ENCODE data around the gene PEX5. TPM values are rescaled to one million over a fixed set of nuclear protein-coding genes. Genes with fewer than 3 reads are reported as not detected.
A peak's percentile ranks its signal among the peaks of the same experiment; 100 is the strongest.

PEX5 gene
- total RNA-seq (2014; rRNA removed; shearing (Covaris generic)) = 34.8 and 41.2 TPM in 2 replicates

DNA sequence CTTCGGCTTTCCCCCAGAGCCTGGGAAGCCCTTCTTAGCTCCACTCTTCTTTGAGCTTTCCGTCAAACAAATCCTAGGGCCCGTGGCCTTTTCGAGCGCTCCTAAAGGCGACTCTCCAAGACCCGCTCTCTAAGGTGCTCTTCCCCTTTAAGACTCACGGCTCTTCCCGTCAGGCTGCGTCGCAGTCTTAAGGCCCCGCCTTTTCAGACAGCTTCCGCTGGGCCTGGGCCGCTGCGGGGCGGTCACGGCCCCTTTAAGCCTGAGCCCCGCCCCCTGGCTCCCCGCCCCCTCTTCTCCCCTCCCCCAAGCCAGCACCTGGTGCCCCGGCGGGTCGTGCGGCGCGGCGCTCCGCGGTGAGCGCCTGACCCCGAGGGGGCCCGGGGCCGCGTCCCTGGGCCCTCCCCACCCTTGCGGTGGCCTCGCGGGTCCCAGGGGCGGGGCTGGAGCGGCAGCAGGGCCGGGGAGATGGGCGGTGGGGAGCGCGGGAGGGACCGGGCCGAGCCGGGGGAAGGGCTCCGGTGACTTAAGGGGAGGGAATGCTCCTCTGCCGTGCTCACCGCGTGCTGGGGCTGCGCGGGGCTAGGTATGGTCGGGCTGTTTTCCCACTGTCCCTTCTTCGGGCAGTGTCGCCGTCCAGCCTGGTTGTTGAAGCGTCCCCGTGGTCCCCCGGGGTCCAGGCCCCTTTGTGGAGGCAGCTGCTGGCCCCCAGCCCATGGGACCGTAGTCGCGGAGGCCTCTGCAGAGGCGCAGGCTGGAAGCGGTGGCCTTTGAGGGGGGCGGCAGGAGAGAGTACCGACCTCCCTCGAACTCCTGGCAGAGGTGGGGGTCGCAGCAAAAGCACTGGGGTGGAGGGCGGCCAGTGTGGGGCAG, at the start of gene PEX5:
PEX5 (plus strand) TSS at position 289 of the 870 bp plus-strand sequence. CDS start 692 bp downstream, outside the sequence.
- peak; percentile 92 for DNase-seq (ENCODE audit: low spot score)

DNA sequence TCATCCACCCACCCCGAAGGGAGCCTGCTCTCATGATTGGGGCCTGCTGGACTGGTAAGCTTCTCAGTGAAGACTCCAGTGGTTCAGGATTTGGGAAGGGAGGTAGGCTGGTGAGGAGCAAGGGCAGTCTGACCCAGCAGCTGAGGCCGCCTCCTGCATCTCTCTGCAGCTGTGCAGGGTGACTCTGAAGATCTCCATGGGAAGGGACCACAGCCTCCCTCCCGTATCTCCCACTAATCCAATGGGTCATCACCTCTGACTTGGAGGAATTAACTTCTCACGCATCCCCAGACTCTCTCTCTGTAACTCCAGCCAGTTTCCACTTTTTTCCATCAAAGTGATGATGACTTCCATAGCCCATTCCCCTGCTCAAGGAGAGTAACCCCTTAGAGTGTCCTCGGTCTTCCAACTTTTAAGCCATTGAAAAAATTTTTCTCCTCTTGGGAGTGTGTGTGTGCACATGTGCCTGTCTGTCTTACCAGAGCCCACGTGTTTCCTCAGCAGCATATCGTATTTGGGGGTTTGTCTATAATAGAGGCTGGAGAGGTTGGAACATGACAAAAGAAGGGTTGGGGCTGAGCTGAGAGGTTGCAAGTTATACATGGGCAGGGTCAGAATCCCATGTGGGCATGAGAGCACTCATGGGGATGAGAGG, 48.0 kb upstream of the PEX5 start:
- DNase-seq (ENCODE audit: low spot score) = no peak

DNA sequence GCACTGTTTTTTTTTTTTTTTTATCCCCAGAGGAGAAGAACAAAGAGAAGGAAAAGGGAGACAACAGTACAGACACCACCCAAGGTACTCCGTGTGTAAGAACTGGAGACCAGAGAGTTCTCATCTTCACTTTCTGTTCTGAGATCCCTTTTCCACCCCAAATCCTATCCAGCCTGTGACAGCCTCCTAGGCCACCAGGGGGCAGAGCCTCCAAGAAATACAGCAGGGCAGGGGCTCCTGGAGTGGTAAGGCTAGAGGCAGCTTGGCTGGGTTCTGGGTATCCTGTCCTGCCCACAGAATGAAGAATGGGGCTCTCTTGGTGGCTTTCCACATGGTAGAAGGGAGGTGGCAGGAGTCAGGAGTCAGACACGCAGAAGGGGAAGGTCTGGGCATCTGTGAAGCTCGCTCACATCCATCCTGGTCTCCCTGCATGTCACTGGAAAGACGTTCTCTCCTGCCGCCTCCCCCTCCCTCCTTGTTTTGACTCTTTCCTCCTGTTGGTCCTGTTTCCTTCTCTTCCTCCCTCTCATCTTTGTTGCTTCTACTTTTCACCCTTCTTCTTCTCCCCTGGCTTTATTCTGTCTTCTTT, 47.3 kb upstream of the PEX5 start:
- peak; percentile 60 for DNase-seq (ENCODE audit: low spot score)

DNA sequence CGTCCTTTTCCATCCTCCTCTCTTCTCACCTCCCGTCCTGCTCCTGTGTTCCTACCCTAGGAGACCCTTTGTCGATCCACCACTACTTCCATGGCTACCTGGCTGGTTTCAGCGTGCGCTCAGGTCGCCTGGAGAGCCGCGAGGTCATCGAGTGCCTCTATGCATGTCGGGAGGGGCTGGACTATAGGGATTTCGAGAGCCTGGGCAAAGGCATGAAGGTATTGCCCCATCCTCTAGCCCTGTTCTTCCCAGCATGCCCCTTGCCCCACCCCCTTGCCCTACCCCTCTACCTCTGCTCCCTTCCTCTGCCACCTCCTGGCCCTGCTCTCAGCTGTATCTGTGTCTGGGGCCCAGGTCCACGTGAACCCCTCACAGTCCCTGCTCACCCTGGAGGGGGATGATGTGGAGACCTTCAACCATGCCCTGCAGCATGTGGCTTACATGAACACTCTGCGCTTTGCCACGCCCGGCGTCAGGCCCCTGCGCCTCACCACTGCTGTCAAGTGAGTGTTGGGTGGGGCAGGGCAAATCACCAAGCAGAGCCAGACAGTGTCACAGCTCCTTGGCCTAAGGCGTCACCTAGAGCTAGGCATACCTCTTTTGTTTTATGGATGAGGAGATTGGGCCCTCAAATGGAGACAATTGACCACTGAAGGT, 46.5 kb upstream of the PEX5 start:
- DNase-seq (ENCODE audit: low spot score) = no peak

DNA sequence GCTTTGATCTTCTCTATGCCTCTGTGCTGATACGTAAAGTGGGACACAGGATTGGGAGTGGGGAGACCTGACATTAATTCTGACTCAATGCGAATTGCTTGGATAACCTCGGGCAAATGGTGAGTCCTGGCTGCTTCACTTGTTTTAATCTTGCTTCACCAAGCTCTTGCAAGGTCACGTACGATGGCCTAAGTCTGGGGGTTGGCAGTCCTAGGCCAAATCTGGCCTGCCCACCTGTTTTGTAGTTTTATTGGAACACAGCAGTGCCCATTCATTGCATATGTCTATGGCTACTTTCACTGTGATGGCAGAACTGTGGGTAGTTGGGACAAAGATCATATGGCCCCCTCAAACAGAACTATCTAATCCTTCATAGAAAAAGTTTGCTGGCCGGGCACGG, 45.9 kb upstream of the PEX5 start:
- DNase-seq (ENCODE audit: low spot score) = no peak

DNA sequence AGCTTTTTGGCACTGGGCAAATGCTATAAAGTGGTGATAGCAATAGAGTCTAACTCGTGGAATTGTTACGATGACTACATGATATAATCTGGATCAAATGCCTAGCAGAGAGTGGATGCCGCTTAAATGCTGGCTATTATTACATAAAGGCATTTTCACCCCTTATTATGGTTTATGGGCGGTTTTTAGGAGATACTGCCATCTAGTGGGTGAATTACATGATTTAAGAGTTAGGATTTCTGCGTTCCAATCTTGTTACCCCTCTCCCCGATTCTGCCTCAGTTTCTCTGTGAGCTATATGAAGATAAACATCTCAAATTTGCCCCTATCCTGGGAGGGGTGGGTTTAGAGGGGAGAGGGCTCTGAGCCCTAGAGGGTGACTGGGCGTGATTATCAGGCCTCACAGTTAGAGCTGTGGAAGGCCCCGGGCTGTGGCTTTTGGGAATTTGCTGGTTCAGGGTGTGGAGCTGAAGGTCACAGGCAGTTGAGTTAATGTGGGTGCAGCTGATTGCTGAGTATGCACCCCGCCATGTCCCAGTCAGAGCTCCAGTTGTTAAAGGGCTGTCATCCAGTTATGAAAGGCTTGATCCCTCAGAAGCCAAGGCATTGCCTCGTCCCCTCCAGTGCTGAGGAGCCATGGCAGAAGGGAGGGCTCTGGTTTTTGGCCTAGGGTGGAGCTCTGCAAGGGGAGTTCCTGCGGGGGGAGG, 44.9 kb upstream of the PEX5 start:
- DNase-seq (ENCODE audit: low spot score) = peak; percentile 52

DNA sequence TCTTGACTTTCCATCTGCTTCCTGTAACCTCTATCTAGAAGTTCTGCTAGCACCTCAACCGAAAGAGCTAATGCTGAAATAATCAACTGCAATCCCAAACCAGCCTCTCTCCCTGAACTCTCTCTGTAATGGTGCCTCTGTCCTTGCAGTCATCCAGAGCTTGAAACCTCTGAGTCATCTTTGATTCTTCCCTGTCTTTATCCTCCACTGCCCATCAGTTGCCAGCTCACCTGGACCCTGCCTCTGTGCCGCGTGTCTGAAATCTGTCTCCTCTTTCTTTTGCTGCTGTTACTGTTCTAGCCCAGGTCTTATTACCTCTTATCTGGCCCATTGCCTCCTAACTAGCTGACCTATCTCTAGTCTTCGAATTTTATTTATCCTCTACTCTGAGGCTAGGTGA, 43.8 kb upstream of the PEX5 start:
- no peak for DNase-seq (ENCODE audit: low spot score)

DNA sequence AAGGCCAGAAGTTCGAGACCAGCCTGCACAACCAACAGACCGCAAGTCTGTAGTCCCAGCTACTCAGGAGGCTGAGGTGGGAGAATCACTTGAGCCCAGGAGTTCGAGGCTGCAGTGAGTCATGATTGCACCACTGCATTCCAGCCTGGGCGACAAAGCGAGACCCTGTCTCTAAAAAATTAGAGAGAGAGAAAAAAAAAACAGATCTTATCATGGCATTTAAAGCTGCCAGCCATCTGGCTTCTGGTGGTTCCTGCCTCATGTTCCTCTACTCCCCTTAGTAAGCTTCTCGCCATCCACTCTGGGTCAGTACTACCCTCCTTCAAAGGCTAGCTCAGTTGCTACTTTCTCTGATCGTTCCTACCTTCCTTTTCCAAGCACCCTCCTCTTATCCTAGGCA, 43.3 kb upstream of the PEX5 start:
- DNase-seq (ENCODE audit: low spot score) = no peak

DNA sequence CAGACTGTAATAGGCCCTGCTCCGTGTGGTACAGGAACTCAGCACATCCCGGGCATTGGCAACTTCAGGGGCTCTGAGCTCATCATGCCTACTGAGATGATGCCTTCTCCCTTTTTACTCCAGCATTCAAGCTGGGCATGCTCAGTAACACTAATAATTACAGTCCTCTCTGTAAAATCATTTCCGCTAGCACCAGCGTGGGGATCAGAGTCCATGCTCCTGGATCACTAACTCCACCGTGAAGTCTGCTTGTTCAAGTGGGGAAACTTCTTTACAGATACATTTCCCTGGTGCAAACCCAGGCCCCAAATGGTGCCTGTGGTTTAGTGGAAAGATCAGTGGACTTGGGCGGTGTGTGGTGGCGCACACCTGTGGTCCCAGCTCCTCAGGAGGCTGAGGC, 42.6 kb upstream of the PEX5 start:
- no peak for DNase-seq (ENCODE audit: low spot score)

DNA sequence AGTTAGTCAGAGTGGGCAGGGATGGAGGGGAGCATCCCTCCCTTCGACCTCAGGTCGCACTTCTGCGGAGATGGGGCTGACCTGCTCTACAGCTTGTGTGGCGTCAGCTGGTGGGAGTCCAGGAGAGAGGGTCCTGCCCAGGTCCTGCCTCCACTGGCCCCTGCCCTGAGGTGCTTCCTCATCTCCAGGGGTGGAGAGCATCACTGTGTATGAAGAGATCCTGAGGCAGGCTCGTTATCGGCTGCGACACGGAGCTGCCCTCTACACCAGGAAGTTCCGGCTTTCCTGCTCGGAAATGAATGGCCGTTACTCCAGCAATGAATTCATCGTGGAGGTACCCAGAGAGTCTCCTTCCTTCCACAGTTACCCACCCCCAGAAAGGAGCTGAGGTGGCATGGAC, 39.1 kb upstream of the PEX5 start:
- DNase-seq (ENCODE audit: low spot score) = no peak

DNA sequence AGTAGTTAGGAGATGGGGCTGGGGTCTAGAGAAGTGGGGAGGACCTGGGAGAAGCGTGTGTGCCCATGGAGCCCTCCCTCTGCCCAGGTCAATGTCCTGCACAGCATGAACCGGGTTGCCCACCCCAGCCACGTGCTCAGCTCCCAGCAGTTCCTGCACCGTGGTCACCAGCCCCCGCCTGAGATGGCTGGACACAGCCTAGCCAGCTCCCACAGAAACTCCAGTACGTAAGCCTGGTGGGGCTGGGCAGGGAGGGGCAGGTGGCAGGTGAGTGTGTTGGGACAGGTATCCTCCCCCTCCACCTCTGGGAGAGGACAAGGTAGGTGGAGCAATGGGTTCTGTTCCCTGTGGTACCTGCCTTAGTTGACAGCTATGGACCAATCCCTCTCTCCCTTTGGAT, 38.6 kb upstream of the PEX5 start:
- no peak for DNase-seq (ENCODE audit: low spot score)

DNA sequence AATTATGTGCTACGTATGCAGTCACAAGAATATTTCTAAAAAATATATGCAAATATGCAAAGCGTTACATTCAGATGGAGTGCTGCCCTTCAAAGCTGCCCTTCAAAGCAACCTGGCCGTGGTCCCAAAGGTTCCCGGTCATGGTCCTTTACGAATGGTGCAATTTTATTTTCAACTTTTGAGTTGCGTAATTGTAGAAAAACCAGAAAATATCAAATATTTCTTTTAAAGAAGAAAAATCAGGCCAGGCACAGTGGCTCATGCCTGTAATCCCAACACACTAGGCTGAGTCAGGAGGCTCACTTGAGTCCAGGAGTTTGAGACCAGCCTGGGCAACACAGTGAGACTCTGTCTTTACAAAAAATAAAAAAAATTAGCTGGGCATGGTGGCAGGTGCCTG, 38.0 kb upstream of the PEX5 start:
- no peak for DNase-seq (ENCODE audit: low spot score)

DNA sequence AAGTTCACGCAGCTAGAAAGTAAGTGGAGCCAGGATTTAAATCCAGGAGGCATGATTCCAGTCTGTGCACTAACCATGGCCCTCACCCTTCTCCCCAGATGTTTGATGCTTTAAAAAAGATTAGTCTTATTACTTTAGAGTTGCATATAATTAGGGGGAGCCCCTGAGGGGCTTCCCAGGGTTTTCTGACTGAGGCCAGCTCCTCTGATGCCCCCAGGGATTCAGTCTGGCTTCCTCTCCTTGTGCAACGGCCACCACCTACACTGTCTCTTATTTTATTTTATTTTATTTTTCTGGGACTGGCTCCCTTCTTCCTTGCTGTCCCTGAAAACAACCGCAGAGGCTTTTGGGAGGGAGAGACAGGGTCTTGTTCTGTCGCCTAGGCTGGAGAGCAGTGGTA, 36.7 kb upstream of the PEX5 start:
- no peak for DNase-seq (ENCODE audit: low spot score)

DNA sequence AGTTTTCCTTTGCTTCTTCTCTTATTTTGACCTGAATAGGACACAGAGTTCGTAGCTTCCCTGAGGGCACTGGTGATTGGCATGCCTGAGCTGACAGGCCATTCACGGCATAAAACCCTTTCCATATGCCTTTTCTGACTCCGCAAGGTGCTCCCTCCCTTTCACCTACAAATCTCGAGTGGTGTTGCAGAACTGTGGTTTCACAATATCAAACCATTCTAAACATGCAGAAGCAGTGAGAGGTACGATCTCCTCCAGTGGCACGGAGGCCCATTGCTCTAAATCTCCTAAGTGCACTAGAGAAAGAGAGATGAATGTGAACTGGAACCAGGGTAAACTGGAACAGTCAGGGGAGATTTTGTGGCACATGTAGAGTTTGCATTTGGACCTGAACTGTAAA, 35.4 kb upstream of the PEX5 start:
- no peak for DNase-seq (ENCODE audit: low spot score)

DNA sequence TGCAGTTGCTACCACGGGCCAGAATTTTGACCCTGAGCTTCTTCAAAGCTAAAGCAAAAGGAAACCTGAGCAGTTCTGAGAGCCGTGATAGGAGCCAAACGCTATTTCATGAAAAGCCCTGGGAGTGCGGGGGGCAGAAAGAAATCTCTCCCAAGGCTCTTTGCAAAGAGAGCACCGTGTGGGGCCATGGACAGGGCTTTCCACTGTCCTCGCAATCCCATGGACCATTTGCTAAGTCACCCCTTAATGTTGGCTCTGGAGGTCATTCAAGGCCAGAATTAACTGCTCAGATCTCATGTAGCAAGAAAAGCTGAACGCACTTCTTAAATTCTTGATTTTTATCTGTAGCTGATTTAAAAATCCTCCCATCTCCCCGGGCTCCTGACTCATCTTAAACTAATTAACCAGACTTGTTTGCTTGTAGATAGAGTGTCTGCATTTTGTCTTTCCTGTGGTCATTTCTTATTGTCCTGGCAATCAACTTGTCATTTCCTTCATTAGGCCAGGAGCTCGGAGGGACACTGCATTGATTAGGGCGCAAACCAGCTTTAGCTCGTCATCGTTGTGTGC, 34.5 kb upstream of the PEX5 start:
- no peak for DNase-seq (ENCODE audit: low spot score)

DNA sequence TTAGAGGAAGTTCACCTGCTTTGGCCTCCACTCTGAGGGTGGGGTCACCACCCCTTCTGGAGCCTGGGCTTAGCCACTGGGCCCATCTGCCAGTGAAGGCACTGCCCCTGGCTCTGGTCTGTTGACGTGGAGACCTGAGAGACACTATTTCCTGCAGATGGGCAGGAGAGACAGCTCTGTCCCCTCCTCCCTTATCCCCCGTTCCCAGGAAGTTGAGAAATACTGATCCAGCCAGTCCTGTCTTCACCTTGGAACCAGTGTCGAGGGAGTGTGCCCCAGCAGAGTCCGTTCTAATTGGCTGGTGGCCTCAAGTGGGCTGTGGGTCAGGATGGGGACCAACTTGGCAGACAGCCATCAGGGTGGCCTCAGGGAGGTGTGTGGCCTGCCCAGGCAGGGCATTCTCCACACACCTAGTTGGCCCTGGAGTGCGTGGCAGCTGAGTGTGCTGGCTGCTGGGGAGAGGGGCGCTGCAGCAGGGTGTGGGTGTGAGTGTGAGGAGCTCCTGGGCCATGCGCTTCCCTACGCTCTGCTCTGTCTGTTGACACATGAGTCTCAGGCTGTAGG, 33.9 kb upstream of the PEX5 start:
- DNase-seq (ENCODE audit: low spot score) = peak; percentile 64

DNA sequence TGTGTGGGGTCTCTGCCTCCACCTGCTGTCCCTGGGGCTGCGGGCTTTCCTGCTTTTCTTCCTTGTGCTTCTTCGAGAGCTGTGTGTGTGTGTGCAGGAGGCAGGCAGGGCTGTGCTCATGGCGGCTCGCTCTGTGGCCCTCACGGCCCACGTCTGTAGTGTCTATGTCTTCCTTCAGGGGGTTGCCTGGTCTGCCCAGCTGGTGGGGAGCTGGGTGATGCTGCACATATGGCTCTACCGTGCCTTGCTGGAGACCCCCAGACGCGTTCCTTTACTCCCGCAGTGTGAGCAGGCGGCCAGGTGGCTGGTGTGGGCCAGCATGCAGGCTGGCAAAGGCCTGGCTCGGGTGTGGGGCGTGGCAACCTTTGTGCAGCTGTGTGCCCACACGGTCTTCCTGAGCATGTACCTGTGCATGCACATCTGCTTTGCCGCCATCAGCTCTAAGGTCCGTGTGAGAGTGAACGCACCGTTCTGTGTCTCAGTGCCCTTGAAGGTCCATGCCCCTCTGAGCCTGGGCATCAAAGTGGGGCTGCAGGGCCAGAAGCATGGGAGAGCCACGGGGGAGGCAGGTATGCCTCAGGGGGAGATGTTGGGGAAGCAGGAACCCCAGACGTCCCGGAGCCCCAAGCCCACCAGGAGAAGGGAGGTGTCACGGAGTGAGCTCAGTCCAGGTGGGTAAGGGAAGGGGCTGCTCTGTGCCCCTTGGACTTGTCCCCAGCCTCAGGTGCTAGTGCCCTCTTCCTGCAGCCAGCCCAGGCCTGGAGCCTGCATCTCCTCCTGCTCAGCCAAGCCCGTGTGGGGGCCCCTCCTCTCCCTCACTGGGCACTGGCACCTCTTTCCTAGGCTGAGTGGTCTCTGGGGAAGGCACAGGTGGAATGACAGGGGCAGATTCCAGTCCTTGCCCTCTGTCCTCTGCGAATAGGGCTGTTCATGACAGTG, 33.0 kb upstream of the PEX5 start:
- no peak for DNase-seq (ENCODE audit: low spot score)

DNA sequence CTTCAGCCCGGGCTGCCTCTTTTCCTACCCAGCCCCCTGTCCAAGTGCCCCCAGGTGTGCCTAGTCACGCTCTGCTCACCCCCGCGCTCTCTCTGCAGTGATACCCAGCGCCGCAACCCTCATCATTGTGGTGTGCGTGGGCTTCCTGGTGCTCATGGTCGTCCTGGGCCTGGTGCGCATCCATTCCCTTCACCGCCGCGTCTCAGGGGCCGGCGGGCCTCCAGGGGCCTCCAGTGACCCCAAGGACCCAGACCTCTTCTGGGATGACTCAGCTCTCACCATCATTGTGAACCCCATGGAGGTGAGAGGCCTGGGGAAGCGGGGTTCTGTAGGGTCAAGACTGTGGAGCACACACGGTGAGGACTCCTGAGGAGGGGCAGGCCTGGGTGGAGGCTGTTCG, 32.1 kb upstream of the PEX5 start:
- DNase-seq (ENCODE audit: low spot score) = no peak

DNA sequence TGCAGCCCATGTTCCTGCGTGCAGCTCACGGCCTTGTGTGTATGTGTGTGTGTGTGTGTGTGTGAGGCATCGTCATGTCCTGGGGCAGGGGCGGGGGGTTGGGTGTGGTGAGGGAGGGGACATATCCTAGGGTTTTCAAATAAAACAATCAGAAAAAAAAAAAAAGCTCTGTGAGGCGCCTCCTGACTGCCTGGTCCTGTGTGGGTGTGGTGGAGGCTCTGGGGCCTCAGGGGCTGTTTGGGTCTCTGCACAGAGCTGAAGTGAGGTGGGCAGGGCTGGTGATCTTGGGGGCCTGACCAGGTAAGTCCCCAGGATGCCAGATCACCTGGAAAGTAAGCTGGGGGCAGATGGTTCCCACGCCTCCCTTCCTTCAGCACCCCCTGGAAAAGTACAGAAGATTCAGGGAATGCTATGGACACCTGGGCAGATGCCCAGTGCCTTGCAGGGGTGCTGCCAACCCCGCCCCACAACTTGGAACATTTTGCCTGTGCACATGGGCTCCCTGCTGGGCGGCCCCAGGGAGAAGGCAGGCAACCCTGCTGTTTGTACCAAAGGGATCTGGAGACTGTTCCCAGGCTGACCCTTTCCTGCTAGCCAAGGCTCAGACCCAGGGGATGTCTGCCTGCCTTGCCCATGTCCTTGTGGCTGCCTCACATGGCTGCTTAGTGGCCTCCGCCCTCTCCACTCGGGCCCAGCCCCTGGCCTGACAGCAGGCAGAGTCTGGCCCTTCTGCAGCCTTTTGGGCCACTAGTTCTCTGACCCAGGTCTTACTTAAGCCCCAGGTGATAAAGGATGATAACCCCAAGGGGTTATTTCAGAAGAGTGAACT, 30.5 kb upstream of the PEX5 start:
- no peak for DNase-seq (ENCODE audit: low spot score)
